Lung (tissue), 12 donors: ENCODE results near the gene WNK2. TPM values are rescaled to one million over a fixed set of nuclear protein-coding genes. Genes with fewer than 3 reads are reported as not detected.

Source experiments
- ATAC-seq: fragments of 200-7000 bp; cut with Tn5 transposase; one replicate; pipeline ENCODE4 v1.9.1; 2020; ENCODE audit warnings: moderate number of reproducible peaks; ENCODE audit not compliant: insufficient read depth, low FRiP score
- DNase-seq, 3 donors: peaks; one replicate each; pipeline ENCODE4 v3.0.0-alpha.2; 2013 to 2017
- H3K27ac ChIP-seq, 2 donors: one replicate each; pipeline ENCODE4 v1.5.1; 2013; ENCODE audit warnings: mild to moderate bottlenecking in 2 of 2, moderate library complexity in 2 of 2, control low read depth in 1 of 2, inconsistent platforms in 1 of 2, low read depth in 1 of 2, low read length in 1 of 2
- H3K27me3 ChIP-seq, 3 donors: one replicate each; pipeline ENCODE4 v1.5.1; 2013; ENCODE audit warnings: low read length in 2 of 3; ENCODE audit not compliant: control insufficient read depth in 3 of 3, insufficient read depth in 3 of 3
- H3K36me3 ChIP-seq, 4 donors: one replicate each; pipeline ENCODE4 v1.5.1; 2013; ENCODE audit warnings: low read length in 4 of 4, mild to moderate bottlenecking in 1 of 4, moderate library complexity in 1 of 4; ENCODE audit not compliant: control insufficient read depth in 4 of 4, insufficient read depth in 4 of 4
- H3K4me1 ChIP-seq, 5 donors: one replicate each; pipeline ENCODE4 v1.5.1; 2013; ENCODE audit warnings: low read length in 5 of 5, mild to moderate bottlenecking in 2 of 5, moderate library complexity in 1 of 5; ENCODE audit not compliant: control insufficient read depth in 5 of 5, insufficient read depth in 5 of 5
- H3K4me3 ChIP-seq: one replicate; pipeline ENCODE4 v1.5.1; 2013; ENCODE audit warnings: mild to moderate bottlenecking, control low read depth, moderate library complexity
- H3K9ac ChIP-seq, 2 donors: one replicate each; pipeline ENCODE4 v1.5.1; 2013; ENCODE audit warnings: low read length in 2 of 2, control low read depth in 1 of 2; ENCODE audit not compliant: insufficient read depth in 1 of 2
- H3K9me3 ChIP-seq, 4 donors: one replicate each; pipeline ENCODE4 v1.5.1; 2013; ENCODE audit warnings: low read length in 3 of 4, mild to moderate bottlenecking in 1 of 4, moderate library complexity in 1 of 4; ENCODE audit not compliant: control insufficient read depth in 4 of 4, insufficient read depth in 3 of 4
- CTCF ChIP-seq: IDR thresholded peaks from 2 replicates; pipeline ENCODE4 v1.5.1; 2012; ENCODE audit warnings: mild to moderate bottlenecking; ENCODE audit errors: control extremely low read depth, extremely low read depth
- WGBS, 2 donors: extraction: QIAGEN DNeasy Blood & Tissue Kit; methylation state at CpG; one replicate each; pipeline ENCODE4 v1.1.7; 2013; 5-methylcytosine and 5-hydroxymethylcytosine counted together
- polyA plus RNA-seq, 2 donors: library from polyadenylated mRNA; stranded (reverse); fragments of 200-250 nt; gene quantifications; one replicate each; pipeline ENCODE4 v1.2.1, GENCODE V29; 2013
- total RNA-seq, 2 donors: library from RNA; depleted of rRNA in 1 of 2; stranded (reverse); fragments of >200 nt in 1 of 2; gene quantifications; one replicate each; pipeline ENCODE4 v1.2.1, GENCODE V29; 2014 to 2021
- donor health status: control.
- donor health status: control.
- donor health status: Bipolar disorder and iron deficiency.
- donor health status: healthy.
- donor health status: DM: yes; HTN: yes; CAD: no.

The WNK2 gene
- total and polyA plus RNA-seq, 4 donors, result 1.00 to 8.5 (median 2.9) TPM

- Histone ChIP-seq H3K27ac (no peak overlapping the region), H3K9me3 (peaks cover 0 to 3% (median 0%) of the 10 kb centered on the region in 4 donors), H3K27me3 (no peaks in the 10 kb centered on the region), H3K4me3 (no peak overlapping the region), H3K4me1 (peaks cover 0 to 8% (median 3%) of the 10 kb centered on the region in 5 donors), H3K9ac (no peak overlapping the region), H3K36me3 (no peaks in the 10 kb centered on the region)
- TF ChIP-seq CTCF, result no peak
- no peak for DNase-seq
- 34 to 63% methylated on average over 7 of the region's 7 CpGs for WGBS, 2 donors
- ATAC-seq, result no peak
Observed at GRCh38 chr9:93225417-93225816, 41.5 kb downstream of the WNK2 start.

DNA sequence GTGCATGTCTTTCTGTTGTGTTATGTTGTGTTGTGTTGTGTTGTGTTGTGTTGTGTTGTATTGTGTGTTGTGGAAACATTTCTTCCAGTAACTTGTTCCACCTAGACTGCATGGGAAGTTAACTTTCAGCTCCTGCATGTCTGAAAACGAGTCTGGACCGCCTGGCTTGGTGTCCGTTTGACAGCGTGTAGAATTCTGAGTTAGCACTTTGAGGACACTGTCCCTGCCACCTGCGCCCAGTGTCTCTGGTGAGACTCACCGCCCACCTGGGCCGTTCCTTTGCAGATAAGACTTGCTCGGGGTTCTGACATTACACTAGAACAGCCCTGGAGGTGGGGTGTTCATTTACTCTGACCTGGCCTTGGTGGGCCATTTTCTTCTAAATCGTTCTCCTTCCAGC, 42.0 kb downstream of the WNK2 start:
- ATAC-seq (no peak), DNase-seq (no peak)
- H3K27me3 ChIP-seq, result no peaks in the 10 kb centered on the region
- peaks cover 0 to 3% (median 0%) of the 10 kb centered on the region in 4 donors for H3K9me3 ChIP-seq
- H3K9ac ChIP-seq, result no peak overlapping the region
- no peaks in the 10 kb centered on the region for H3K36me3 ChIP-seq
- no peak overlapping the region for H3K27ac ChIP-seq
- H3K4me3 ChIP-seq, result no peak overlapping the region
- WGBS, 2 donors, result 86 to 92% methylated on average over 9 of the region's 9 CpGs
- TF ChIP-seq CTCF, result no peak
- peaks cover 0 to 8% (median 3%) of the 10 kb centered on the region in 5 donors for H3K4me1 ChIP-seq

DNA sequence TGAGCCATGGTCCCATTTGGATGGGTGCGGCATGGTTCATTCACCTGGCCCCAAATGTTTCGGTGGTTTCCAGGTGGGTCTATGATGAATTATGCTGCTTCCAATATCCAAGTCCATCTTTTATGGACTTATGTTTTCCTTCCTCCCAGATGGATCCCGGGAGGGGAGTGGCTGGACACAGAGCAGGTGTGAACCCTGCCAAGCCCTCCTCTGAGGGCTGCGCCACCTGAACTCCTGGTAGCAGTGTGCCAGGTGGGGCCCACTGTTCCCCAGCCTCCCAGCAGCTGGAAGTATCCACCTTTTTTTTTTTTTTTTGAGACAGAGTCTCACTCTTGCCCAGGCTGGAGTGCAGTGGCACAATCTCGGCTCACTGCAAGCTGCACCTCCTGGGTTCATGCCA, 42.9 kb downstream of the WNK2 start:
- H3K4me1 ChIP-seq, result peaks cover 0 to 8% (median 3%) of the 10 kb centered on the region in 5 donors
- WGBS, 2 donors, result 93 to 98% methylated on average over 5 of the region's 5 CpGs
- H3K9ac ChIP-seq, result no peak overlapping the region
- H3K36me3 ChIP-seq, result no peaks in the 10 kb centered on the region
- DNase-seq (no peak), ATAC-seq (no peak)
- no peak for TF ChIP-seq CTCF
- H3K27ac ChIP-seq, result no peak overlapping the region
- no peaks in the 10 kb centered on the region for H3K27me3 ChIP-seq
- H3K4me3 ChIP-seq, result no peak overlapping the region
- peaks cover 0 to 3% (median 0%) of the 10 kb centered on the region in 4 donors for H3K9me3 ChIP-seq

GRCh38 chr9:93228030-93228429, 44.1 kb downstream of the WNK2 start:
- DNase-seq (no peak), ATAC-seq (no peak)
- 92 to 99% methylated on average over 7 of the region's 7 CpGs for WGBS, 2 donors
- Histone ChIP-seq H3K4me1 (peaks cover 0 to 8% (median 3%) of the 10 kb centered on the region in 5 donors), H3K36me3 (no peaks in the 10 kb centered on the region), H3K4me3 (no peak overlapping the region), H3K9ac (no peak overlapping the region), H3K9me3 (peaks cover 0 to 3% (median 0%) of the 10 kb centered on the region in 4 donors), H3K27ac (no peak overlapping the region), H3K27me3 (no peaks in the 10 kb centered on the region)
- no peak for TF ChIP-seq CTCF
